ENCODE measurements around the gene TSSK2. TPM values are rescaled to one million over a fixed set of nuclear protein-coding genes. Genes with fewer than 3 reads are reported as not detected.

The TSSK2 gene
- total RNA-seq, 2 experiments from 2014 or later = not detected

DNA sequence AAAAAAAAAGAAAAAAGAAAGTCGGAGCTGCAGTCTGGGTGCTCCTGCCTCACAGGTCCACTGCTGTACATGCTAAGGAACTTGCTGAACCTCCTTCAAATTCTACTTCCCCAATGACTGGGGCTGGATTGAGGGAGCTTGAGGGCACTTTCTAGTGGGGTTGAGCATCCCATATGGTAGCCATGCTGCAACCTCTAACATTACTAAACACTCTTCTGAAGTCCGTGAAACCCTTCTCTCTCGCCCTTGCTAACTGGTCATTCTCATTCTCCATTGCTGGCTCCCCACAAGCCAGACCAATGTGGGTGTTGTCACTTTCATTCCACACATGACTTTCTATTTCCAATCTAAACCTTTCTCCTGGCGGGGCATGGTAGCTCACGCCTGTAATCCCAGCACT lies 12.1 kb downstream of the TSSK2 start:
- Mint-ChIP-seq H3K4me1 (peaks cover 21% of the 10 kb centered on the region), H3K27me3 (peaks cover 18% of the 10 kb centered on the region), H3K4me3 (peak overlapping the region; percentile 97), H3K9me3 (no peaks in the 10 kb centered on the region), H3K36me3 (ENCODE audit: low read depth) (peaks cover 25% of the 10 kb centered on the region), H3K27ac (no peak overlapping the region)
- POLR2A ChIA-PET = interaction anchor here (0.9 to 2.4 kb wide), 10 partner anchors 10 to 336 kb away, joined by 3 to 30 read pairs (median 10); partner anchors contain the start of genes CDC45, CLTCL1, DGCR2 and SLC25A1
- DNase-seq = no peak
- CTCF ChIA-PET = interaction anchor here (1.8 to 3.1 kb wide), 5 partner anchors 21 to 335 kb away, joined by 8 to 17 read pairs (median 12); partner anchors contain the start of genes CDC45, DGCR2, SLC25A1 and UFD1

DNA sequence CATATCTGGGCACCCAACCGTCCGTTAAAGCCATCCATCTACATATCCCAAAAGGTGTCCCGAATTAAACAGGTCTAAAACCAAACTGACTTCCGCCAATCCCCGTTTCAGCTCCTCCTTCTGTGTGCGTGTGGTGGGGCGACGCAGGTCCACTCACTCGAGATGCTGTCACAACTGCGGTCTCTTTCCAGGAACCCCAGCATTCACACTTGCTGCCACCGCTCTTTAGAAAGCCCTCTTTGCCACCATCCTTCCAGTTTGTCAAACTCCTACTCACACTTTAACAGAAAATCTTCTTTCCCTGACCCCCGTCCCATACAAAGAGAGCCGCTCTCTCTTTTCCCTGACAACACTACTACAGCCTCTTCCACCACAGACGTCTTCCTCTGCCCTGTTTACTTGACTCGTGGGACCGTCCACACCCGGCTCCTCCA lies 12.9 kb downstream of the TSSK2 start:
- H3K4me3 Mint-ChIP-seq = peak overlapping the region; percentile 97
- CTCF ChIA-PET = interaction anchor here (0.6 to 3.1 kb wide), 23 partner anchors 10 to 485 kb away, joined by 3 to 17 read pairs (median 4); partner anchors contain the start of genes CDC45, CLTCL1, DGCR2 and DGCR6
- H3K27ac Mint-ChIP-seq = peak overlapping the region; percentile 95
- peaks cover 25% of the 10 kb centered on the region for H3K36me3 Mint-ChIP-seq (ENCODE audit: low read depth)
- H3K9me3 Mint-ChIP-seq = no peaks in the 10 kb centered on the region
- H3K27me3 Mint-ChIP-seq = peaks cover 23% of the 10 kb centered on the region
- H3K4me1 Mint-ChIP-seq = peaks cover 21% of the 10 kb centered on the region
- POLR2A ChIA-PET = interaction anchor here (0.9 to 2.5 kb wide), 17 partner anchors 11 to 712 kb away, joined by 3 to 30 read pairs (median 8); partner anchors contain the start of genes CDC45, CLTCL1, DGCR2 and SLC25A1
- DNase-seq = peak; percentile 58

DNA sequence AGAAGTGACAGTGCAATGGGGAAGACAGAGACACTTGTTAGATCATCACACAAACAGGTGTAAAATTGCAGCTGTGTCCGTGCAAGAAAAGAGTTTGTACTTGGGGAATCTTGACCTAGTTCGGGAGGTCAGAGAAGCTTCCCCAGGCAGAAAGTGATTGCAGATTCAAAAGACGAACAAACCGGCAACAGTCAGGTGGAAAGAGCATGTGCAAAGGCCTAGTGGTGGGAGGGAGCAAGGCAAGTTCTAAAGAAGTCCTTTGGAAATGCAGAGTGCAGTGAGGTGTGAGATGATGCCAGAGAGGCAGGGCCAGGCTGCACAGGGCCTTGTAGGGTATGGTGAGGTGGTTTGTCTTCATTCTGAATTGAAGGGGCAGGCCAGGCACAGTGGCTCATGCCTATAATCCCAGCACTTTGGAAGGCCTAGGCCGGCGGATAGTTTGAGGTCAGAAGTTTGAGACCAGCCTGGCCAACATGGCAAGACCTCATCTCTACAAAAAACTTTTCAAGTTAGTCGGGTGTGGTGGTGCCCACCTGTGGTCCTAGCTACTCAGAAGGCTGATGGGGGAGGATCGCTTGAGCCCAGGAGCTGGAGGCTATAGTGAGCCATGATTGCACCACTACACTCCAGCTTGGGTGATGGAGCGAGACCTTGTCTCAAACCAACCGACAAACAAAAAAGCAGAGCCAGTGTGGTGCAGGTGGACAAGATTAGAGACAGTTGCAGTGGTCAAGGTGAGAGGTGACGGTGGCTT lies 15.3 kb downstream of the TSSK2 start:
- DNase-seq = no peak
- Mint-ChIP-seq H3K4me3 (no peak overlapping the region), H3K27ac (no peak overlapping the region), H3K36me3 (ENCODE audit: low read depth) (peaks cover 13% of the 10 kb centered on the region), H3K9me3 (no peaks in the 10 kb centered on the region), H3K27me3 (peaks cover 33% of the 10 kb centered on the region), H3K4me1 (peaks cover 27% of the 10 kb centered on the region)
- ChIA-PET CTCF (interaction anchor here (1.5 to 3.1 kb wide), 2 partner anchors 332 to 484 kb away, joined by 3 to 16 read pairs; partner anchors contain the start of genes CDC45 and UFD1), POLR2A (interaction anchor here (1.0 to 2.5 kb wide), 2 partner anchors 21 to 24 kb away, joined by 3 to 10 read pairs; partner anchors contain the start of gene DGCR2)

DNA sequence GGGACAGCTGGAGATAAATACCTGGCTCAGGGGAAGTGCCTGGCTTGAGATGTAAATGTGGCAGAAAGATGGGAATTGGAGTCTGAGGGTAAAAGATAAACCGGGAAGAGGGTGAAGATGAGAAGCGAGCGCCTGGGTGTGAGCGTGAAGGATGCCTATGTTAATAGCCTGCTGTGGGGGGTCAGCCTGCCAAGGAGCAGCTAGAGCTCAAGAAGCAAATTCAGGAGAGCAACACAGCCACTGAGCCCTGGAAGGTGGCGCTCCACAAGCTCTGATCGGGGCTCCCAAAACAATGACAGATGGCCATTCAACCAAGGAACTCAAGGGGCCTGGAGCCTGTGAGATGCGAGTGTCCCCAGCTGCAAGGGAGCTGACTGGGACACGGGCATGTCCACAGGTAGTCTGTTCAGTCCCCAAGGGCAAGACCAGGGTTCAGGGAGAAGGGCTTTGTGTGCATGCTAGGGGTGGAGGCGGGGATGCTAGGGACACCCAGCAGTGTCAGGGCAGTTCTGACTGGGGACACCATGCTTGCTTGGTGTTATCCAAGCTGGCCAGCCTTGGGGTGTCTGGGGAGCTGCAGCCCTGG lies 16.2 kb downstream of the TSSK2 start:
- no peak overlapping the region for H3K4me3 Mint-ChIP-seq
- H3K4me1 Mint-ChIP-seq = peaks cover 29% of the 10 kb centered on the region
- no peak for DNase-seq
- no peaks in the 10 kb centered on the region for H3K9me3 Mint-ChIP-seq
- H3K27me3 Mint-ChIP-seq = peaks cover 42% of the 10 kb centered on the region
- no peak overlapping the region for H3K27ac Mint-ChIP-seq
- CTCF ChIA-PET = interaction anchor here (1.5 kb wide), 1 partner anchor 483 kb away, joined by 3 read pairs; no protein-coding TSS in a partner anchor
- peaks cover 12% of the 10 kb centered on the region for H3K36me3 Mint-ChIP-seq (ENCODE audit: low read depth)
- POLR2A ChIA-PET = interaction anchor here (0.7 to 1.0 kb wide), 2 partner anchors 22 to 25 kb away, joined by 3 read pairs; partner anchors contain the start of gene DGCR2

DNA sequence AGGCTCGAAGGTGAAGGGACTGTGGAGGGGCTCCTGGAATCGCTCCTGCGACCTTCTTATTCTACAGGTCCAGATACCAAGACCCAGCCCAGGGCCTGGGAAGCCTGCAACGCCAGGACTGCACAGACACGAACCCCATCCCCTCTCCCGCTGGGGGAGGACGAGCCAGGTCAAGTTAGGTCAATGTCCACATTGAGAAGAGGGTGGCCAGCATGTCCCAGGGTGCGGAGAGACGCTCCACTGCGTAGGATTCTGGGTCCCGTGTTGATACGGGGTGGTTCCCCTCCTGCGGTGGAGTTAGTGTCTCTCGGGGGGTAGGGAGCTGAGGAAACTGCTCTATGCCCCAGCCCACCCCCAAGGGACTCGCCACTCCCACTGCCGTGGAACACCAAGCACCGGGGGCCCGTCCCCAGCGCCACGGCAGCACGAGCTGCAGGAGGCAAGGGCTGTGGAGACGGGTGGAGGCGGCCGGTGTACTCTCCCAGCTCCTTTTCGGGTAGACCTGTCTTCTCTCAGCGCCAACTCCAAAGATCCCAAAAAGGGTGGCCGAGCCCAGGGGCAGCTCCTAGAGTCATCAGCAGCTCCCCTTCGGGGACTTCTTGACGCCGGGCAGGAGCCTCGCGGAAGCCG lies 17.4 kb downstream of the TSSK2 start:
- Mint-ChIP-seq H3K9me3 (no peaks in the 10 kb centered on the region), H3K4me1 (peaks cover 22% of the 10 kb centered on the region), H3K4me3 (no peak overlapping the region), H3K36me3 (ENCODE audit: low read depth) (peaks cover 12% of the 10 kb centered on the region), H3K27me3 (peaks cover 48% of the 10 kb centered on the region), H3K27ac (no peak overlapping the region)
- POLR2A ChIA-PET = interaction anchor here (0.7 to 1.2 kb wide), 3 partner anchors 21 to 29 kb away, joined by 3 to 6 read pairs (median 3); partner anchors contain the start of gene DGCR2
- CTCF ChIA-PET = interaction anchor here (0.5 kb wide), 1 partner anchor 45 kb away, joined by 3 read pairs; no protein-coding TSS in a partner anchor
- DNase-seq = no peak

DNA sequence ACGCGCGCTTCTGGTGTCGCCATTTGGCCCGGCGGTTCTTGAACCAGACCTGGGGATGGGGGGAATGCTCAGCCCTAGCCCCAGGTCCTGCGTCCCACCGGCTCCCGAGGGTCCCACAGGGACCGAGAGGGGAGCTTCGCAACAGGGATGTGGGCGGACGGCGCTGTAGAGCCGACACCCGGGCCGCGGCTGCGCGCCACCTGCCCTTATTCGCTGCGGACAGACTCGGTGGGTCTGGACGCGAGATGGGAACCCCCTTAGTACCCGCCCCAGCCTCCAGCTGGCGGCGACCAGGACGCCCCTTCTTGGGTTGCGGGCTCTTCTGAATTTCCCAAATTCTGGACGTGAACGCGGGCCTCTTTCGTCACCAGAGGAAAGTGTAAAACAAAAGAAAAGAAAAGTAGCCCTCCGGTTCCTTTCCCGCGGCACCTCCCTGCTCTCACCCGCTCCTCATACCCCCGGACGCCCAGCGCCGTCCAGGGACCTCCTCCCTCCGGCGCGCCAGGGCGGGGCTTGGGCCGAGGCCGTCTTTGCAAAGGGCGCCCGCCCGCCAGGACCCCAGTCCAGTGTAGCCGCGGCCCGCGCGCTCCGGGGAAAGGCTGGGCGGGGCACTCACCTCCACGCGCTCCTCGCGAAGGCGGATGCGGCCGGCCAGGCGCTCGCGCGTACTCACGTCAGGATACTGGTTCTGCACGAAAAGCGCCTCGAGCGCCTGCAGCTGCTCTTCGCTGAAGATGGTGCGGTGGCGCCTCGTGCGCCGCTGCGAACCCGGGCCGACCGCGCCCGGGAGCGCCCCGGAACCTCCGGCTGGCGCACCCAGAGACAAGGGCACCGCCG lies 18.2 kb downstream of the TSSK2 start:
- POLR2A ChIA-PET = interaction anchor here (0.7 to 1.2 kb wide), 3 partner anchors 27 to 39 kb away, joined by 3 to 6 read pairs (median 3); partner anchors contain the start of gene DGCR2
- H3K27ac Mint-ChIP-seq = no peak overlapping the region

DNA sequence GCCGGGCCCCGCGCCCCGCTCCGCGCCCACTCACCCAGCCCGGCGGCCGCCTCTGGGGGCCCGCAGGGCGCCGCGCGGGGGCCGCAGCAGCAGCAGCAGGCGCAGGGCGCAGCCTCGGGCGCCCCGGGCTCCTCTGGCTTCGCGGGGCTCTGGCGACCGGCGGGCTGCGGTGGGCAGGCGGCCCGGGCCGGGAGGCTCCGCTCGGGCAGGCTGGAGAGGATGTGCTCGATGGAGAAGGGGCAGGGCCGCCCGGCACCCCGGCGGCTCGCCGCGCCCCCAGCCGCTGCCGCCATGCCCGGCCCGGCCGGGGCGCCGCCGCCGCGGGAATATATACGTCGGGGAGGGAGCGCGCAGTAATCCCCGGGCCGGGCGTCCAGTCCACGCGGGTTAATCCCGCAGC lies 18.9 kb downstream of the TSSK2 start, which contains the start of gene GSC2:
Gene GSC2, minus strand, starts transcription at position 302 of the 400 bp plus-strand sequence. Its CDS starts 9 bp downstream, at position 293.
- ChIA-PET CTCF (interaction anchor here (0.8 kb wide), 1 partner anchor 327 kb away, joined by 3 read pairs; no protein-coding TSS in a partner anchor), POLR2A (no interaction called here)
- no peaks in the 10 kb centered on the region for H3K9me3 Mint-ChIP-seq
- no peak for DNase-seq
- H3K27ac Mint-ChIP-seq = no peak within 1 kb of the TSS
- peaks cover 10% of the 10 kb centered on the region for H3K4me1 Mint-ChIP-seq
- H3K36me3 Mint-ChIP-seq (ENCODE audit: low read depth) = peaks cover 6% of the 10 kb centered on the region
- H3K27me3 Mint-ChIP-seq = peaks cover 52% of the 10 kb centered on the region
- H3K4me3 Mint-ChIP-seq = peak within 1 kb of the TSS; percentile 25

More for the DNA sequence above, 18.2 kb downstream of the TSSK2 start:
- Mint-ChIP-seq H3K4me1 (peaks cover 15% of the 10 kb centered on the region), H3K4me3 (peak overlapping the region; percentile 25), H3K9me3 (no peaks in the 10 kb centered on the region), H3K27me3 (peaks cover 52% of the 10 kb centered on the region), H3K36me3 (ENCODE audit: low read depth) (peaks cover 7% of the 10 kb centered on the region)
- DNase-seq = peak; percentile 65
- CTCF ChIA-PET = interaction anchor here (0.8 kb wide), 1 partner anchor 328 kb away, joined by 3 read pairs; no protein-coding TSS in a partner anchor

DNA sequence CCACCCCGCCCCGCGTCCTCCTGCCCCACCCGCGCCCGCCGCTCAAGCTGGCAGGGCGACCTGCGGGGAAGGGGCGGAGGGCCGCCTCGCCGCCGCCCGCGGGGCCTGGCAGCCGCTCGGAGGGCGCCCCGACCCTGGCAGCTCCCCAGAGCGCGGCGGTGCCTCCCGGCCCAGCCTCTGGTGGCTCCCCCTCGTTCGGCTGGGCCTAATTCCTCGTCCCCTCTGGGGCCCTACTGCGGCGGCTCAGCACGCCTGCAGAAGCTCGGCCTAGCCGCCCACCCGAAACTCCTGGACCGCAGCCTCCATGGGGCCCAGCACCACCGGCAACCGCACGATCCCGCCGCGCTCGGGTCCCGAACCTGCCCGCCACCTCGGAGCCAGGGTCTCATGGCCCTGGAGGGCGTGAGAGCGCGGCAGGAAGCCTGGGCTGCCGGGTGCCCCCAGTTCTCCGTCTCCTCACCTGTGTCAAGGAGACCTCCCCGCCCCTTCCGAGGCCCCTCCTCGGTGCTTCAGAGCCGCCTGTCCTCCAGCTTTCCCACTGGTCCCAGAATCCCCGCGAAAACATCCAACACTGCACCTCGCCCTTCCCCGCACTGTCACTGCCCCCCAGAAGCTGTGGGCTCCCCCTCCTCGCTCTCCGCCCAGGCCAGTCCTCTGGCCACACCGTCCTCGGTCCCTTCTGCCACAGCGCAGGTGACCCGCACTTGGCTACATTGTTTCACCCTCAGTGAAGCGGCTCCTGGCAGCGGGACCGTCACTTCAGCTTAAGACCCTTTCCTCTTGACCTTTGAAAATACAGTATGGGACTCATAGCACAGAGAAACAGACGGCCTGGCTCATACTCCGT lies 19.6 kb downstream of the TSSK2 start:
- peaks cover 6% of the 10 kb centered on the region for H3K36me3 Mint-ChIP-seq (ENCODE audit: low read depth)
- peaks cover 10% of the 10 kb centered on the region for H3K4me1 Mint-ChIP-seq
- ChIA-PET CTCF (interaction anchor here (0.8 kb wide), 1 partner anchor 327 kb away, joined by 3 read pairs; no protein-coding TSS in a partner anchor), POLR2A (no interaction called here)
- DNase-seq = no peak
- H3K4me3 Mint-ChIP-seq = peak overlapping the region; percentile 4
- H3K9me3 Mint-ChIP-seq = no peaks in the 10 kb centered on the region
- H3K27ac Mint-ChIP-seq = no peak overlapping the region
- H3K27me3 Mint-ChIP-seq = peaks cover 52% of the 10 kb centered on the region

DNA sequence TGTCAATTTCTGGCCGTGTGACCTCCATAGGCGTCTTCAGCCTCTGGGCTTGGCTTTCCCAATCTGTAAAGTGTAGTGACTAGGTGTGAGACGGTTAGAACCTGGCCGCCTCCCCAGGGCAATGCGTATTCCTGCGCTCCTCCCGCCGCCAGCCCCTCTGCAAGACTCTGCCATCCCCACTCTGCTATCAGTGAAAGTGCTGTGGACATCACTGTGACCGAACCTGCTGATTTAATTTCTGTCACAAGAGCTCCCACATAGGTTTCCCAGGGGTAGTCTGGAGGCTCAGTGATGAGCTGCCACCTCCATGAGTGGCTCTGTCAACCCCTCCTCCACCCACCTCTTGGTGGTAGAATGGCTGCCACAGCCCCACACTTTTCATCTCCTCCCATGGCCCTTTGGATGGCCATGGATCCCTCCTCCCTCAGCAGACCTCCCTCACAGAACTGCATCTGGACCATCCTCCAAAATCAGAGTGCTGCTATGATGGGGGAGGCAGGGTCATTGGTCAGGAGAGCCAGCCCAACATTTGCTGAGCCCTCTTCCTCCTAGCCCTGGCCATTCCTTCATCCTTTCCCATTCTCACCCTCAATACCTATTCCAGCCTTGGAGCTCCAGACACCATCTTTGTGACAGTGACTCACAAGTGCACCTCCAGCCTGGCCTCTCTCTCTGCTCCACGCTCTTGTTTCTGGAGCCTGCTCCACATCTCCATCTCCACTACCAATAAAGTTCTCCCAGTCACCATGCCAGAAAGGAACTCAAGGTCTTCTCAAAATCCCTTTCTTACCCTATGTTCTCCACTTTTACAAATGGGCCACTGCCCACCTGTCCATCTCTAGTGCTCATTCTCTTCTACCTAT lies 20.5 kb downstream of the TSSK2 start:
- H3K27ac Mint-ChIP-seq = no peak overlapping the region
- H3K27me3 Mint-ChIP-seq = peaks cover 52% of the 10 kb centered on the region
- no peak for DNase-seq
- H3K9me3 Mint-ChIP-seq = no peaks in the 10 kb centered on the region
- POLR2A ChIA-PET = interaction anchor here (1.0 kb wide), 1 partner anchor 16 kb away, joined by 3 read pairs; no protein-coding TSS in a partner anchor
- H3K36me3 Mint-ChIP-seq (ENCODE audit: low read depth) = peaks cover 6% of the 10 kb centered on the region
- H3K4me3 Mint-ChIP-seq = peak overlapping the region; percentile 4
- H3K4me1 Mint-ChIP-seq = peaks cover 10% of the 10 kb centered on the region
- CTCF ChIA-PET = interaction anchor here (0.7 kb wide), 1 partner anchor 144 kb away, joined by 6 read pairs; no protein-coding TSS in a partner anchor
